Measurements from ENCODE around the gene FOS.
"Not testable (repeated sequence)": the region's sequence is repeated elsewhere in the genome, so short reads cannot be mapped to it uniquely, and the experiment has no call there.

The FOS gene

DNA sequence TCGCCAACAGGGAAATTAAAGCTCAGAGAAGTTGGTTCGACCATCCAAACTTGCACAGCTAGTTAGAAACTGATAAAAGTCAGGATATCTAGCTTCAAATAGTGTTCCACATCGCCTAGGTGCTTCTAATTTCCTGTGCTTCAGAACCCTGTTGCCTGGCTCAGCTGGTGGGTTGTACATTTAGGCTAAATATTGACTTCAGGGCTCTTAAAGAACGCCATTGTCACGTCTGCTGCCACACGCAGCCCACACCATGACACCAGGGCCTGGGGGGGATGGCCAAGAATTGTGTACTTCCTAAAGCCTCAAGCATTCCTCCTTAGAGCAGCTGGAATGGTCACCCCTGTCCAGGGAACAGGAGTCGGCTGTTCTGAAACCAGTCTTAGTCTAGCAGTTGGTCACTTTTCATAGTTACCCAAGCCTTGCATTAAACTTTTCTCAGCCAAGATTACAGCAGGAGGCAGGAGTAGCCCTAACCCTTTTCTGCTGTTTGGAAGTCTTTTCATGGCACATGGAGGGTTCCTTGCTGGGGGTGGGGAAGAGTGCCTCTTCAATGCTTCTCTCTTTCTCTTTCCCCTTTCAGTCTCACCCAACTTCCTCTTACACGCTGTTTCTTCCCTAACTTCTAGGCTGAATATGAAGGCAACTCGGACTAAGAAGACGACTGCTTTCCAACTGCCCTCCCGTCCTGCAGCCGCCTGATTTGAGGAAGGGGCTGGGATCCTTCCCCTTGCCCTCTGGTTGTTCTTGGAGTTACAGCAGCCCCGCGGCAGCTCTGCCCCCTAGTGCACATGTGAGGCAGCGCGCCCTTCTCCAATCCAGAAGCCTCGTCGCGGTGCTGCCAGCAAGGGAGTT, 17.1 kb downstream of the FOS start:
- peak; percentile 80 for DNase-seq

GRCh38 chr14:75297411-75298040, 18.9 kb downstream of the FOS start:
- no peak for DNase-seq

DNA sequence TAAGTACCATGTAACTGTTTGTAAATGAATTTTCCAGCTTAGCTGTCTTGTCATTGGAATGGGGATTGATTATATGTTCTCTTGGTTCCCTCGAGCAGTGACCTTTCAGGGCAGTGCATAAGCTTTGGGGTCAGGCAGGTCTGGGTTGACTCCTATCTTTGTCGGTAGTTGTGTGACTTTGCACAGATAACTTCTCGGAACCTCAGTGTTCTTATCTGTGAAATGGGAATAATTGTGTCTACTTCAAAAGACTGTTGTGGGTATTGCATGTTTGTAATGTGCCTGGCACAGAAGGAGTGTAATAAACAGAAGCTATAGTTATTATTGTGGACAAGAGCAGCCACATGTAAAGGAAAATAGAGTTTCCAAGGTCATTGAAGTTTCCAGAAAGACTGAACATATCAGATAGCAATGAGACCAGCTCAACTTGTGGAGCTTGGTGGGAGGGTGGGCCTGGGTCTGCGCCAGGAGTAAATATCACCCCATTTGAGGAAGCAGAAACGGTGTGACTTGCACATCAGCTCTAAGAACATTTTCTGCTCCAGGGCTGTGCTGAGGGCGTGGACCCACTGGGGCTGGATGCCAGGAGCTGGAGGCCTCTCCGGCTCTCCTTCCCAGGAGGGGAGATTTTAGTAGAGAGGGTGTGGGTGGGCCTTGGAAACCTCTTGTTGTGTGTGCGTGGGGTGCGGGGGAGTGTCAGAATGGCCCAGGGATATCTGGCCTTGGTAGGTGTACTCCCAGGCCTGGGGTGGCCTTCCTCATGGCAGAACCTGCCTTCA, 19.7 kb downstream of the FOS start:
- DNase-seq = no peak

DNA sequence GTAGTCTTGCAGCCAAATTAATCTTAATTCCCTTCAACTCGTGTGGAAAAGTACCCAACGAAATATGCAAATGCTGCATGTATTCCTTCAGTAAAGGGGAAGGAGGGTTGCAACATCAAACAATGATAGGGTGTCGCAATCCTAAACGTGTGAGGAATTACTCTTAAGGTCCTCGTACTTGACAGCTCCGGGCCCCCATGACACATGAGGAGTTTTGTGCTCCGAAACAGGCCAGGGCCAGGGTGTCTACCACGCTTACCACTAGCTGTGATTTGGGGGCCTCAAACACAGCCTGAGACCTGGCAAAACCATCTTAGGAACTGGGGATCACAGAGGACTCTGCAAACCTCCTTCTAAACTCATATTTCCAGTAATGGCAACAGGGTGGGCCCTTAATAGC, 20.4 kb downstream of the FOS start:
- peak; percentile 63 for DNase-seq

DNA sequence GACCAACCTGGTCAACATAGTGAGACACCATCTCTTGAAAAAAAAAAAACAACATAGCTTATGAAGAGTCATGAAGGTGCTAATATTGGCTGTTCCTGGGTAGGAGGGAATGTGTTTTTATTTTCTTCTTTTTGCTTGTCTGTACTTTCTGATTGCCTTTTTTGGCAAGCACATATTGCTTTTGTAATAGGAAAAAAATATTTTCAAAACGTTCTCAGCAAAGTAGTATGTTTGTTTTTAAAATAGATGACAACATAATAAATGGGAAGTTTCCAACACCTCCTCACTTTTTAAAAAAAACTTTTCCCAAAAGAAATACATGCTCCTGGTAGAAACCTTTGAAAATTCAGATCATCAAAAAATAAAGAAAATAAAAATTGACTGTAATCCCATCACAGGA, 20.9 kb downstream of the FOS start:
- DNase-seq = no peak

DNA sequence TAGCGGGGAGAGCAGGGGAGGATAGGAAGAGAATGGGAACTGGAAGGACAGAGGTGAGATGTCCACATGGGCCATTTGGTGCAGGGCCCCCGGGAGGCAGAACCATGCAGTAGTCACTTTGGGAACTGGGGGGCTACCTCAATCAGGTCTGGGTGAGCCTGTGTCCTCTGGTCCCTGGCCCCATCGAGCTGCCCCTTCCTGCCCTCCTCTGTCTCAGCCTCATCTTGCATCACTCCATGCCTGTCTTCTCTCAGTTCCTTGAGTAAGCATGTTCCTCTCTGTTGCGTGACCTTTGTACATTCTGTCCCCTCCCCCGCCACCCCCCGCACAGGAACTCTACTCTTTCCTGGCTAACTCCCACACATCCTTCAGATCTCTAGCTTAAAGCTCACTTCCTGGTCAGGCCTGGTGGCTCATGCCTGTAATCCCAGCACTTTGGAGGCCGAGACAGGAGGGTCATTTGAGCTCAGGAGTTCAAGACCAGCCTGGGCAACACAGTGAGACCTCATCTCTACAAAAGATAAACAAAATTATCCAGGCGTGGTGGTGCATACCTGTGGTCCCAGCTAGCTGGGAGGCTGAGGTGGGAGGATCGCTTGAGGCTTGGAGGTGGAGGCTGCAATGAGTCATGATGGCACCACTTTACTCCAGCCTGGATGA, 23.2 kb downstream of the FOS start:
- DNase-seq = peak; percentile 63

DNA sequence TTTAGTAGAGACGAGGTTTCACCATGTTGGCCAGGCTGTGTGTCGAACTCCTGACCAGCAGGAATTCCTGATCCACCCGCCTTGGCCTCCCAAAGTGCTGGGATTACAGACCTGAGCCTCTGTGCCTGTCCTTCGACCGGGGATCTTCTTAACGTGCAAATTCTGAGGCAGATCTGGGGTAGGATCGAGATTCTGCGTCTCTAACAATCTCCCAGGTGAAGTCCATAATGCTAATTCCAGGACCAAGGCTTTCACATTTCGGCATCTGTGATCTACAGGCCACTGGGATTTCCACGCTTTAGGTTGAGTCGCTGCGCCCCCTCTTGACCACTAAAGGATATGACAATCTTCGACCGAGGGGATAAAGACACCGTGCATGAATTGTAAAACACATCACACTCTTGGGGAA, 24.8 kb downstream of the FOS start:
- peak; percentile 71 for DNase-seq

DNA sequence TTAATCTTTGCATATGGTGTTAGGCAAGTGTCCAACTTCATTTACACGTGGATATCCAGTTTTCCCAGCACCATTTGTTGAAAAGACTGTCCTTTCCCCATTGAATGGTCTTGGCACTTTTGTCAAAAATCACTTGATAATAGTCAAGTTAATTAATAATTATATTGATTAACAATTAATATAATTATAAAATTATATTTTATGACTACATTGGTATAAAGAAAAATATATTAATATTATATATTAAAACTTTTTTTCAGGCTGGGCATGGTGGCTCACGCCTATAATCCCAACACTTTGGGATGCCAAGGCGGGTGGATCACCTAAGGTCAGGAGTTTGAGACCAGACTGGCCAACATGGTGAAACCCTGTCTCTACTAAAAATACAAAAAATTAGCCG, 27.8 kb downstream of the FOS start:
- DNase-seq = not testable (repeated sequence)

DNA sequence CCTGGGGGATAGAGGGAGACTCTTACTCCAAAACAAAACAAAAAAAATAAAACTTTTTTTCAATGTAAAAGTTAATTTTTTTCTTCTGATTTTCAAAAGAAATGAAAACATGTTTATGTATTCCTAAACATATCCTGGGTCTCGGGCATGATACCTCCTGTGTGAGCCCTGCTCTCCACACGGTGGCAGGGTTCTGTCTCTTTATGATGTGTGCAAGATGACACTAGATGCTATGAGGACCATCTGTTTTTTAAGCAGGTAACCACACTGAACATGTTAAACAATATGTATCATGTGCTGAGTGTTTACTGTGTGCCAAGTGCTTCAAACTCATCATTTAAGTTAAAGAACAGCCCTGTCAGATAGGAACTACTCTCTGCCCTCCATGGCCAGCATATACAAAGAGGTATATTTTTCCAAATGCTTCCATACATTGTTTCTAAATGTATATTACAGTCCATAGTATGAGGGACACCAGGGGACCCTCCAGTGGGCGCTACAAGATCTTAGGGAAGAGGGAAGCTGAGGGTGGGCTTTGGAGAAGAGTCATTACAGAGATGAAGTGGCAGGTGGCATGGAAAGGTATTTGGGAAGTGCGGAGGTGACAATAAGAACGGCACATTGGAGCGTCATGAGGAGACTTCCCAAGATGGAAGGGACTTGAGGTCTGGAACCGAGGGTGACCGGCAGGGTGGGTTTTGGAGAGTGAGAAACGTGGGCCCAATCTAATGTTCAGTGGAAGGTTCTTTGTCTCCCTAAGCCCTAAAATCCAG, 28.5 kb downstream of the FOS start:
- DNase-seq = no peak

DNA sequence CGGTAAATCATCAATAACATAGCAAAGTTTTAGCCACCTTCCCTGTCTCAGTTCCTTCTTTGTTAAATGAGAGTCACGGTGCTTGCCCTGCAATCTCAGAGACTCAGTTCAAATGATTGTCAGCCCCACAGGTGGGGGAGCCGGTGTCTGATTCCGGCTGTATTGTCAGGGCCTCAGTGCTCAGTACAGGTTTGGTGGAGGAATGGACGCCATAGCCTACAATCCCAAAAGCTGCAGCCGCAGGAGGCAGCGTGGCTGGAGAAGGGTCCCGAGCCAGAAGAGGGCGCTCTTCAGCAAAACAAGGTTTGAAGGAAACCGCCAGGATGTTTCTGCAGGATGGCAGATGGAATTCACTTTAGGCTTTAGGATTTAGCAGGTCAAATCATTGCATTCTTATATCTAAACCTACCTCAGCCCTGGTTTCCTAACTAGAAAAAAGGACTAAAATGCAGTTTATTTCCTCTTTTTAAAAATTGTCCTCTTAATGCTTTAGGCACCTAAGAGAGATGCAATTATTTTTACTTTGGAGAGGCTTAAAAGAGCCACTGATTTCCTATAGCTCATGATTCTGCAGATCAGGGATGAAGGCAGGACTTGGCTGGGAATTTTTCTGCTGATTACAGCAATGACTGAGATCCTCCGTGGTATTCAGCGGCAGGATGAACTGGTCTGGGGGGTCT, 29.2 kb downstream of the FOS start:
- DNase-seq = peak; percentile 59

DNA sequence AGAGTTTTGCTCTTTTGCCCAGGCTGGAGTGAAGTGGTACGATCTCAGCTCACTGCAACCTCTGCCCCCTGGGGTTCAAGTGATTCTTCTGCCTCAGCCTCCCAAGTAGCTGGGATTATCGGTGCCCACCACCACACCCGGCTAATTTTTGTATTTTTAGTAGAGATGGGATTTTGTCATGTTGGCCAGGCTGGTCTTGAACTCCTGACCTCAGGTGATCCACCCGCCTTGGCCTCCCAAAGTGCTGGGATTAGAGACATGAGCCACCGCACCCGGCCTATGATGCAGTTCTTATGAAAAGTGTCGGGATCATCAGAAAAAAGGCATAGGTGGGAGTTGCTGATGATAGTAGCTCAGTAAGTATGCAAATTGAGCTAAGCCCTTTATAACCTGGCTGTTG, 30.4 kb downstream of the FOS start:
- DNase-seq = not testable (repeated sequence)

DNA sequence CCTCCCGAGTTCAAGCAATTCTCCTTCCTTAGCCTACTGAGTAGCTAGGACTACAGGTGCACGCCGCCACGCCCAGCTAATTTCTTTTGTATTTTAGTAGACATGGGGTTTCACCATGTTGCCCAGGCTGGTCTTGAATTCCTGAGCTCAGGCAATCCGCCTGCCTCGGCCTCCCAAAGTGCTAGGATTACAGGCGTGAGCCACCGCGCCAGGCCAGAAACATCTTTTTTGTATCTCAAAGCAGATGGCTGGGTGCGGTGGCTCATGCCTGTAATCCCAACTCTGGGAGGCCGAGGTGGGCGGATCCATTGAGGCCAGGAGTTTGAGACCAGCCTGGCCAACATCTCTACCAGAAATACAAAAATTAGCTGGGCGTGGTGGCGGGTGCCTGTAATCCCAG, 30.9 kb downstream of the FOS start:
- not testable (repeated sequence) for DNase-seq

DNA sequence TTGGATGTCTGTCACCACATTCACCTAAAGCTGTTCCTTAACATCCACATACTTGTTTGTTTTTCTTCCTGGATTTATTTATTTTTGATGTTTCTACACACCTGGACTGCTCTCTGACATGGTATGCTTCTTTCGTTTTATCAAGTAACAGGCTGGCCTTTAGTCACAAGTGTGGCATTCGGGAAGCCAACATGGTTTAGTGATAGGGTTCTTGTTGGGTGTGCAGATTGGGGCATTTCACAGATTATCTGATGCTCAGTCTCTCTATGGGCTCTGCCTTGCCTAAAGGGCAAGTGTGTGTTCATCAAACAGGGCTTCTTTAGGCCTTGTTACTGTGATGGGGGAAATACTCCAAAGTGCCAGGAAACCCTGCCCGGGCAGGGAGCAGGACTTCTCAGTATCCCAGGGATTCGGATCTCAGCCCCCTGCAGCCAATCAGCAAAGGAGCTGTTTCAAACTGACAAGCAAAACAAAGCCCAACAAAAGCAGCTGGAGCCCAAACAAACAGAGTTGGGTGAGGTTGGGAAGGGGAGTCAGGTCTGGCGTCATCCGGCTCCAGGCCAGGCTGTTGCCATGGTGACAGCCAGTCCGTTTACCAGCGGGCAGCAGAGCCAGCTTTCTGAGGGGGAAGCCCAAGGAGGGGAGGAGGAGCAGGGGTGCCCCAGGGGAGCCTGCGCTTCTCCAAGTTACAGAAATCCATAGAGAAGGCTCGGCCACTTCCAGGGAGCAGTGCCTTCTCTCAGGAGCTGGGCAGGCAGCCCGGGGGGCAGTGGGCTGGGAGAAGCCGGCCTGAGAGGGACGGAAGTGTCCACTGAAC, 31.9 kb downstream of the FOS start:
- DNase-seq = peak; percentile 35

GRCh38 chr14:75311356-75311755, 32.7 kb downstream of the FOS start:
- no peak for DNase-seq

- DNase-seq = no peak
Measured at GRCh38 chr14:75312341-75312740, 33.7 kb downstream of the FOS start.

DNA sequence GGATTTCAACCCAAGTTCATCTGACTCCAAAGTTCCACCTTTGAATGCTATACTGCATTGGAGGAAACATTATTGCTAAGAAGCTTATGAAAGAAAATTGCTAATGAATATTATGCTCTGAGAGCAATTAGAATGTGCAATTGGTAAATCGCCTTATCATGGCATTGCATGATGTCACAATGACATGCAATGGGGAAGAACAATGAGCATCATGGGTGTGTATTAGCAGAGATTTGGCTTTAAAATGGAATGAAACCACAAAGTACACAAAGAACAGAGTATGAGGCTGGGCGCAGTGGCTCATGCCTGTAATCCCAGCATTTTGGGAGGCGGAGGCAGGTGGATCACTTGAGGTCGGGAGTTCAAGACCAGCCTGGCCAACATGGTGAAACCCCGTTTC, 34.7 kb downstream of the FOS start:
- no peak for DNase-seq

DNA sequence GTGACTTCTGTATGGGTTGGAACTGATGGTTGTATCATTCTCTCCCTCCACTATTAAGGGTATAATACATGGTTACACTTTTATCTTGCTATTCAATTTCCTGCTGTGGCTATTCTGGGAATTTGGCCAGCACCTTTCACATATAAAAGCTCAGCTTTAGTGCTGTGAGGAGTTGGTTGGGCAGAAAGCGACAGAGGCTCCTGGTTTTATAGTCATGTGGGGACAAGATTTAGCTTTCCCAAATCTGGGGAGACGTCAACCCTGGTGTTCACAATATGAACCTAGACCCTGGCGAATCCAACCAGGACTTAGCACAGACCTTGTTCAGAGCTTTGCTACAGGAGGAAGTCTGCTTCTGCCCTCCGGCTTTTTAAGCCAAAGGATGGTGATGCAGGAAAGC, 36.5 kb downstream of the FOS start:
- DNase-seq = no peak

GRCh38 chr14:75317148-75317547, 38.5 kb downstream of the FOS start:
- no peak for DNase-seq

DNA sequence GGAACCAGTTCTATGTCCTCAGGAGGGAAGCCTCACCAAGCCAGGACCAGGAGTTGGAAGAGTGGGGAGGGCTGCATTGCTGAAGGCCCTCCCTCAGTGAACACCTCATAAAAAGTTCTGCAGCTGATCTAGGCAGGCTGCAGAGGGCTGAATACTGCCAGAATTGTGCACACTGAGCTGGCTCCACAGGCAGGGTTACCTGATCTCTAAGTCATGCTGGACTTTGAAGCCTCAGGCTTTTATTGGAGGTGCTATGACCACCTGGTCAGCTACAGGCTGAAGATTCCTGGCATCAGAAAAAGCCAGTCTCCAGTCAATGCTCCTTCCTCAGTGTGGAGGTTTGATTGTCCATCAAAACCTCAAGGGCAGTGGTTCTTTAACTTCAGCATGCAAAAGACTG, 39.7 kb downstream of the FOS start:
- no peak for DNase-seq

- no peak for DNase-seq
Measured at GRCh38 chr14:75319021-75319420, 40.4 kb downstream of the FOS start.

DNA sequence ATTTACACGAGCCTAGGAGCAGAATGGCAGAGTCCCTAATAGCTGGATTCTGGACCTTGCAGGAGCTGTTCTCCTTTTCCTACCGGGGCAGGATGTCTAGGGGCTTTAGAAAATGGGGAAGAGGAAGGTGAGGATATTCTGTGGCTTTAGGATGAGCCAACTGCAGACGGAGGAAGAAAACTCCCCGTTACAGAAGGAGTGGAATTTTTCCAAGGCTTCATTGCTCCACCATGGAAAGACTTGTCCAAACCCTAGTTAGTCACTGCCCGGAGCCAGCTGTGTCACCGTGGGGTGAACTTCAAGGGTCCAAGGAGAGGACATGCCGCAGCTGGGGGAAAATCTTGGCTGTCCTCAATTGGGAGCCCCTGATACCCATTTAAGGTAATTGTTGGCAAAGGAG, 41.6 kb downstream of the FOS start:
- no peak for DNase-seq
